Eye (tissue), 1 donor: ENCODE results near the gene FAM53B.

Experiments used
- DNase-seq: peaks from one replicate; pipeline ENCODE4 v3.0.0-alpha.2; 2015

Gene FAM53B

DNA sequence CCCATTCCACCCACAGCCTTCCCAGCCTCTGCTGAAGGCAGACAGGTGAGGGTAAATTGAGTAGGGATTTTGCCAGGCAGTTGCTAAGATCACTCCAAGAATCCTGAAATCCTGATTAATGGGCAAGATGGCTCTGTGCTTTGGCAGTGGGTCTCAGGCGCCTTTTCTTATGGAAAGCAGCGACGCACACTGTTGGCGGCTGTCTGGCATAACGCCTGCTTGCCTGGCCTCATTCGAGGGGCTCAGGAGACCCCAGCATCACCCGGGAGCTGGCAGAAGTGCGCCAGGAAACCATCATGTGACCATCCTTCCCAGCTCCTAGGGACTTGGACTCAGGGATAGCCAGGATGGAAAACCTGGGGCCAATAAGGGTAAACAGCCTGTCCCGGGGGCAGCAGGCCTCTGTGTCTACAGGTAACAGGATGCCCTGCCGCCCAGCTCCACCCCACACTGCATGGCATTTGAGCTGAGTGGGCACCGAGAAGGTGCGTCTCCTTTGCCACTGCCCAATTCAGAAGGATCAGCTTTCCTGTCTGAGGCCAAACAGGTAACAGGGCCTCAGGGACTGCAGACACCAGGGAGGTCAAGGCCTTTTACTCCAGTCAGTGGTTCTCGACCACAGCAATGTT lies 98.6 kb downstream of the FAM53B start:
- no peak for DNase-seq

DNA sequence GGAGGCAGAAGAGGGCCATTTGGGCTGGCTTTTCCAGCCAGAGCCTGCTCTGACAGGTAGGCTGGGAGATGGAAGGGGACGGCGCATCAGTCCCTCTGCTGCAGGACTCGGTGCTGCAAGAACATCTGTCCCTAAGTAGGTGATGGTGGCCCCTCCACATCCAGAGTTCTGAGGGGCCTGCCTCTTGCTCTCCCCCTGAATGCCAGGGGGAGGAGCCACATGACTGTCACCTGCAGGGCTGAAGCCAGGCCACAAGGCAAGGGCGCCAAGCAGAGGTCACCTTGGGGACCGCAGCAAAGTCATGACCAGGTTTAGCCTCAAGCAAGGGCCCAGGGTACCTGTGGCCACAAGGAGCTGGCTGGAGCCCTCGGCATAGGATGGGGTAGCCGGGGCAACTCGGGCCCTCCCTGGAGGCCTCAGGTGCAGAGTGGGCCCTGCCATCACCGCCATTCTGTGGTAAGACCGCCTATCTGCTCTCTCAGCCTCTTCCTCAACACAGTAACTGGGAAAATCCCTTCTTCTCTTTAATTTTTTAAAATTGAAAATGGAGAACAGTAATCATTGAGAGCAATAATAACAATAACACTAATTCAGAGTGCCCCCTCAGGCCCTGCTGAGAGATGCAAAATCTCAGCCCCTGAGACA lies 99.3 kb downstream of the FAM53B start:
- no peak for DNase-seq

DNA sequence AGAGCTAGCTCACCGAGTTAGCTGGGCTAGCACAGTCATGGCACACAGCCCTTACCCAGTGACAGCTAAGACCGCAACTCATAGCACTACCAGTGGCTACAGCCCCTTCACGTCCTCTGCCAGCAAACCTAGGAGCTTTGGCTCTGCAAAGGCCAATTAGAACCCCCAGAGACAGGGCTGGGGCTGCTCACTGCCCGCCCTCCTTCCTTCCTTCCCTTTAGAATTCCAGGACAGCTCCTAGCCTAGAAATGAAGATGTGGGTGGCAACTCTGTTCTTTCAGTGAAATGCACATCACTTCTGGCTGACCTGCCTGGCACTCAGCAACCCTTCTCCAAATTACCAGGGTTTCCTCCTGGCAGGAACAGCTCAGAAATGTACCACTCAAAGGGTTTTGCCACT lies 99.9 kb downstream of the FAM53B start:
- DNase-seq: no peak

DNA sequence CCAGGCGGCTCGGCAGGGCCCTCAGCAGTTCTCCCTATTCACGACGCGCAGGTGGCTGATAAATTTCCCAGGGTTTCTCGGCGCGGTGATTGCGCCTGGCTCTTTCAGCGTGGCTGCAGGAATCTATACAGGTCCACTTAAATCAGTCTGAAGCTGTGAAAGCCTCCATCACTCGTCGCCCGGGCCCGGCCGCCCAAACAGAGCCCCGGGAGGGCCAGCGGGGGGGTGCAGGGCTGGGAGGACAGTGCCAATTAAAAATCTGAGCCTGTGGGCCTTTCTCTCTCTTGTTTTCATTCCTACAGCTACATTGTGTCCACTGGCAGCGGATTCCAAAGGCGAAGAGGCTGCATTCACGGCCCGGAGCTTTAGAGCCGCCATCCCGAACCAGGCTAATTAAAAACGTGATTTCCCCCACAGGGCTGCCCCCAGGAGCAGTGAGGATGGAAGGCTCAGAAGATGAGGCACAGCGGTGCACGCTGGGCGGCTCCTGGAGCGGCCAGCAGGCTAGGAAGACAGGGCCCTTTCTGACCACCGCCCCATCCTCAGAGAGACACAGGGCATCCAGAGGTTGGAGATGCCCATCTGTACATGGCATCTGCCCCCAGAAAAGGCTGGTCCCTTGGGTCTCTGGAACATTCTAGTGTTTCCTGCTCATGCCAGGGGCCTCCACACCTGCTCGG lies 100.7 kb downstream of the FAM53B start:
- peak; percentile 77 for DNase-seq

DNA sequence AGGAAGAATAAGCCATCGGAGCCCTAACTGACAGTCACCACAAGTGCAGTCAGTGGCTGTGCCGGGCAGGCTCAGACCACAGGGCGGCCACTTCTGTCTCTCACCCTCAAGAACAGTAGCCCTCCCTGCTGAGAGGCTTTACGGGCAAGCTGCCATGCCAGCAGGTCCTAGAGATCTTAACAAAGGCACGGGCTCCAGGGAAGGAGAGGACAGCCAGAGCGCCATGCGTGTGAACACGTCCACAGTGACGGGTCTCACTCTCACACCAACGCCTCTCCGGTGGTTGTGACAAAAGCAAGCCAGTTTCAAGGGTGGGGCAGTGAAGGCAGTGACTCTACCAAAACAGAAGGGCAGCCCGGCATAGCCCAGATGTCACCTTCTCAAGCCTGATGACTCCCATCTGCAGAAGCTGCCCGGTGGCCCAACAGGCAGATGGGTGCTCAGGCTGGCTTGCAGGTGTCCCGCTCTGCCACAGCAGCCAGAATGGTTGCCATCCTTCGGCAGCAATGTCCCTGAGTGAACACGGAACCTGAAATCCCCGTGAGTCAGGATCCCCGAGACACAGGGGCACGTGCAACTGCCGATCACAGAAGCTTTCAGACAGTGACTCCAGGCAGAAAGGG lies 102.0 kb downstream of the FAM53B start:
- DNase-seq: no peak

DNA sequence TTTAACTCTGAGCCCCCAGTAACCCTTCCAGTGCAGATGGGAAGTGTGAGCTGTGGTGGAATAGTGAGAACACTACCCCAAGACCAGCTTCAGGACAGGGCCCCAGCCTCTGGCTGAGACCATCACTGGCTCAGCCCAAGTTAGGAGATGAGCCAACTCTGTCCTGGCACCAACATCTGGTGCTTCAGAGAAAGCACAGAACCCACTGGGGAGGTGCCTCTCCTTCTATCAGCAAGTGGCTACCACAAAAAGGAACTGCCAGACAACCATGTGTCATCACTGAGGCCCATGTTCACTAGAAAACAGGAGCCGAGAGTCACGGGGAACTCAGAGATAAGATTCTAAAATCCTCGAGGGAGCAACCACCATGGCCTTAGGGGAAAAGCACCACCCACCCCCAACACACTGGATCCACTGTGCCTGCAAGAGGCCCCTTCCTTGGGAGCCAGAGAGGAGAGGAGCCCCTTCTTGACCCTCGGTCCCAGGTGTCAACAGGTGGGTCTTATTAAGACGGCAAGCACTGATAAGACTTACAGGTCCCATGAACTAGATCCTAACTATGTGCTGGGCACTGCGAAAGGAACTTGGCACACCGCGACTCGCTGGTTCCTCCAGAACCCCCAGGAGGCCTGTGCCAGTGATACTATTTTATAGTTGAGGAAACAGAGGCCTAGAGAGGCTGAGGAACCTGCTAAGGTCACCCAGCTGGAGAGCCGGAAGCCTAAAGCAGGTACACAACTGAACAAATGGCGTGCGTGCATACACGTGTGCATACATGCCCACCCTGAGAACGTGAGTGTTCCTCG lies 102.7 kb downstream of the FAM53B start:
- no peak for DNase-seq

DNA sequence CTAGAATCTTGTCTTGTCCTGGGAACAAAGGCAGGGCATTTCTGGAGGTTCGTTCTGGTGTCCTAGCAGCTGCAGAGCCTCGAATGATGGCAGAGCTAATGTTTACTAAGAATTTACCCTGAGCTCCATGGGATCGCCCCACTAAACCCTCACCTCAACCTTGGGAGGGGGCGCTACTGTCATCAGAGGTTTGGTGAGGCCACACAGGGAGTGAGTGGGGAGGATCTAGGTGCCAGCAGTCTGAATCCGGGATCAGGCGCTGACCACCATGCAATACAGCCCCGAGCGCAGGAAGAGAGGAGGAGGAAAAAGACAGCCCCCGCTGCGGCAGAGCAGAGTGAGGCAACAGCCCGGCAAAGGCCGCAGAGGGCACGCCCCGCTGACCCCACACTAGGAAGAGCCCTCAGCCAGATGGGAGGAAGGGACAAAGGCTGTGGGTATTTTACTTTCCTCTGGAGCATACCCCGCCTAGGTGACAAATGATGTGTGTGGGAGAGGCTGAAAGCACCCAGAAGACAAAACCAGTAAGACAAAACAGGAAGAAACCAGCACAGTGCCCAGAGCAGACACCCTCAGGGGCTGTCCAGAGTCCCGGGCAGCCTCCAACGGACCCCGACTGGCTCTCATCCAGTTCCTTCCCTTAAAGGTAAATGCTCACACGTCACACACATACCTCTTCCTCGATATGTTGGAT lies 103.5 kb downstream of the FAM53B start:
- DNase-seq: no peak

DNA sequence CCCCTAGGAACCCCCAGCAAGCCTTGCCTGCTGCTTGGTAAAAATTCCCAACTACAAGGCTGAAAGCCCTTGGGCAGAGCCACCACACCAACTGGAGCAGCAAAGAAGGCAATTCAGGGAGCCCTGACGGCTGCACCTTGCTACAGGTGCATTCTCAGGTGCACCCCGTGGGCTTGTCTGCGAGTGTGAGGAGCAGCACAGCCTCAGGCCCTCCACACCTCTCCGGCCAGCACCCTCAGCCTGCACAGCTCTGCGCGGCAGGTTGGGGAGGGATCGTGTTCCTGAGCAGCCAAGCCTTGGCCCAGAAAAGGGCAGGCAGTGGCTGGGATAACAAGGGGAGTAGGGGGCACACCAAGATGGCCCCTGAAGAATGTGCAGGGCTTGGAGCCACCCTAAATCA lies 104.1 kb downstream of the FAM53B start:
- no peak for DNase-seq

DNA sequence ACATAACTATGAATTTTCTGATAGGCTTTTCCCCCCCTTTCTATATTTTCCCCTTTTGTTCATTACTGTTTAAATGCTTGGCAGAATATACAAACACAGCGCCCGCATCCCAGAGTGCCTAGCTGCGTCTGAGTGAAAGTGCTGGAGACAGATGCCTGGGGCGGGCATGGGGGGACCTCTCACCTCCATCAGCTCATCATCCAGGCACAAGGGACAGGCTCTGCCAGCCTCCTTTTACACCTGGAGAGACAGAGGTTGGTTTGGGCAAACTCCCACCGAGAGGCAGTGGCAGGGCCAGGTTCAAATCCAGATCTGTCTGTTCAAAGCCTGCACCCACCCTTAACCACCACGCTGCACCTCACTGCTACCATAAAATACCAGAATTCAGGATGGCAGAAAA lies 104.5 kb downstream of the FAM53B start:
- DNase-seq: no peak

DNA sequence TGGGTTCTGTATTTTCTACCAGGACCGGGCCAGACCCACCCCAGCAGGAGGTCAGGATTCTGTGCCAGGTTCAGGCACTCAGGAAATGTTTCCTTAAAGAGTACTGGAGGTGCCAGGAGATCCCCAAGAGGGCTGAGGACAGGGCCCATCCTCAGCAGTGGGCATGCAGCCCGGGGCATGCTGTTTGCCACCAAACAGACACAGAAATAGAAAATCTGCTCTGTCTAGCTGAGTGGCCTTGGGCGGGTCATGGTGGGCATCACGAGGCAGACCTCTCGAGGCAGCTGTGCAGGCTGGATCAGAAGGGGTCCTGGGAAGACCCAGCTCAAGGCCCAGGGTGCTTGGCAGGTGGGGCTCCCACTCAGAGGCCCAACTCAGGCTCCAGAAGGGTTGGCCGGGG lies 105.0 kb downstream of the FAM53B start:
- DNase-seq: no peak

DNA sequence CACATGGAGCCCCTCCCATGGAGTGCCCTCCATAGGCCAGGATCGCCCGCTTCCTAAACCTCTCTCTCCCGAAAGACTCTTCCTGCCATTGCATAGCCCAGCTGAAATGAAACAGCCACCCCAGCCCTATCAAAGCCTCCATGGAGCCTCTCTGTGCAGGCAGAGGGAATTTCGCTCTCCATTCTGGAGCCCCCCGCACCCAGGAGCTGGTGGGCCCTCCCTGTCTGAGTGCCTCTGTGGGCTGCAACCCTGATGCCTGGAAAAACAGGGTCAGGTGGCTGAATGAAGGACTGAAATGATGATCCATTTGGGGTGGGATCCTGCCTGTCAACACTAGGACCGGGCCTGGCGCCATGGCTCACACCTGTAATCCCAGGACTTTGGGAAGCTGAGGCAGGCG lies 106.4 kb downstream of the FAM53B start:
- DNase-seq: no peak

DNA sequence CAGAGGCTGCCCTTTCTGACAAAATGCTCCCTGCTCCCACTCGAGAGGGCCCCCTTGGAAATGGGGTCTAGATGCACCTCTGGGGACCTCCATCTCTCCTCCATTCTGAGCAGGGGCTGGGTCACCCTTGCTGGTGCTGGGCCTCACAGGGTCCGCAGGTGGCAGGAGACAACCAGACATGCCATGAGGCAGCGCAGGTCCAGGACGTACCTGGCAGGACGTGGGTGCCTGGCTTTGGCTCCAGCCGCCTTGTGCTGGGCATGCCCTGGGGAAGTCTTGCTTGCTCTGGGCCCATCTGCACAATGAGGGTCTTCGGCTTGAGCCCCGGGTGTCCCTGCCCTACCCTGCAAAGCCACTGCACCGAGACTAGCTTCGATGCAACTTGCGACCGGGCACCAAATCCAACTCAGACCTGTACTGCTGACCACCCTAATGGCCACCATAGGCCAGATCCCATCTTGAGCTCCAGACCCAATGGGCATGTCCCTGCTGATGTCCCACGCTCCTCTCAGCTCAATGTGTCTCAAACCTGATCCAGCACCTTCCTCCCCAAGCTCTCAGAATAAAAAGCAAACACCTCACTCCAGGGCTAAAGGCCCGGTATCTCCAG lies 107.0 kb downstream of the FAM53B start:
- no peak for DNase-seq

DNA sequence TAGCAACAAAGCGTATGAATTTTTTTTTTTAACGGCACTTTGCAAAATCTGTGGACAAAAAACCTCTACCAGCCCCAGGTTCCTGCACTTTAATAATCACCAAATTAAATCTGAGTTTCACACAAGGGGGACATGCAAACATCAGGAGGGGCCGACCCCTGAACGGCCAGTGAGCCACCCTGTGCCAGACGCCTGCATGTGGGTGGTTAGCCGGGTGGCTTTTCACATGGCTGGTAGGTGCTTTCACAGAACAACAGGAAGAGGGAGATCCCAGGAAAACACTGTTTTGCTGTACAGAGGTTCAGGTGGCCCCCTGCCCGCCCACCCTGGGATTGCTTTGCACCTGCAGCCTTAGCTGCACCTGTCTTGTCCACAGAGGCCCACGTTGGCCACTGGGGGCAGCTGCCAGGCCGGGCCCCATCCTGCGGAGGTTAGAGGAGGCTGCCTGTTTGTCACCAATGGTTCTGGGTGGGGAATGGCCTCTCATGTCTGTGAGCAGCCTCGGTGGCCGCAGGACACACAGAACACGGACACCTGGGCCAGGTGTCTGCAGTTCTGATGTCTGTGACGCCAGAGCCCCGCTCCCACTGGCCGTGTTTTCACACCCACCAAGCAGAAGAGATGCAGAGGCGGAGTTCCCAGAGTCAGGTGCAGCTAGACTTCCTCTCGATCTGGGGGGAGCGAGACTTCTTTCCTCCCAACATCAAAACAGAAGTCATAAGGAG lies 107.7 kb downstream of the FAM53B start:
- no peak for DNase-seq

DNA sequence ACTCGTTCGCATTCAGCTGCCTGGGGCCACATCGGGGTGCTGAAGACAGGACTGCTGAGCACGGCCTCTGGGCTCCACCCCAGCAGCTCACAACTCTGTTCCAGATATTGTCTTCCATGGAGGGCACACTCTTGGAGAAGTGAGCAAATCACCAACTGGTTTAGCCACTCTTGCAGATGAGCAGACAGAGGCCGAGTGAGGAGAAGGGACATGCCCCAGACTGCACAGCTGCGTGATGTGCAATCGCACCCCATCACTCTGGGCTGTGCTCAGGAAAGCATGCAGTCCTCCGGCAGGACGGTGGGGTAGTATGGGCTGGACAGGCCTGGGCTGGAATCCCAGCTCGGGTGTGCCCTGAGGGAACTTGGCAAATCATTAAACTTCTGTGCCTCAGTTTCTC lies 111.6 kb downstream of the FAM53B start:
- DNase-seq: no peak

DNA sequence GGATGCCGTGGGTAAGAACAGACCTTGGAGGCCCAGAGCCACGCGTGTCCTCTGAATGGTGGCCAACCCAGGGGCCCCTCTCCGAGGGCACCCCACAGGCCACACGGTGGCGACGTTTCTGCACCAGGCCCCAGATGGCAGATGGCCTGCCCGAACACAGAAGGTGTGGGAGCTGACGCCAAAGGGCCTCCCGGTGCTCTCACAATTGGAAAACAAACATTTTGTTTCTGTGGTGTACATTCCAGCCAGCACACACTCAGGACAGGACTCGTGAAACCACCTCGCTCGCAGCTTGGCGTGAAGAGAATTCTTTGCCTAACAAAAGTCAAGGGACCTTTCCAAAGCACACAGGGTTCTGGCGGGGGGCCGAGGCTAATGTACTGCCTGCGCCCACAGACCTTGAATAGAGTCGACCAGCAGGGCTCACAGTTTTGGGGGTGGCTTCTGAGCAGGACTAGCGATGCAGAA lies 112.1 kb downstream of the FAM53B start:
- no peak for DNase-seq

DNA sequence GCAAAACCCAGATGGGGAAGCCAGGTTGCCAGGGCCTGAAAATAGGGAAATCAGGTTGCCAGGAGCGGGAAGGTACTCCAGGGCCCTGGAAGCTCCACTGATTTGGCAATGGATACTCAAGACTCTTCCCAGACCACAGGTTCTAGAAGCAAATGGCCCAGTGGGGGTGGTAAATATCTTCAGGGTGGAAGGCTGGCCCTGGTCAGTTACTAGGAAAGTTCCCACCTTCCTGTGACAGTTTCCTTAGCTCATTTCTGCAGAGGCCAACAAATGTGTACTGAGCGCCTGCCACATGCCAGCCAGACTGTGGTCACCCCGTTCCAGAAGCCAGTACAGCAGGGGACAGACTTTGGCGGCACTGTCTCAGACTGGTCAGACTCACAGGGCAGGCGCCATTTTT lies 113.6 kb downstream of the FAM53B start:
- no peak for DNase-seq

DNA sequence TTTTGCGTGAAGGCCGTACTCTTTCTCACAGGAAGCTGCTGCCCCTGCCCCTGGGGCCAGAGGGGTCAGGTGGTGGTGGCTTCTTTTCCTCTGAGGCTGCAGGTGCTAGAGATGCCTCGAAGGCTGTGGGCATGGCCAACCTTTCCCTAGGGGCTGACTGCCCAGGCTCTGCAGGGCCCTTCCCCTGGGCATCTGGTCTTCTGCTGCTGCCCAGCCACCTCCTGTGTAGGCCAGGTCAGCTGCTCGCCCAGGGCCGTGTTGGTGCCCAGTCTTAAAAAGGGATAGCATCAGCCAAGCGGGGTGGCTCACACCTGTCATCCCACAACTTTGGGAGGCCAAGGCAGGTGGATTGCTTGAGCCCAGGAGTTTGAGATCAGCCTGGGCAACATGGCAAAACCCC lies 114.3 kb downstream of the FAM53B start:
- DNase-seq: no peak

DNA sequence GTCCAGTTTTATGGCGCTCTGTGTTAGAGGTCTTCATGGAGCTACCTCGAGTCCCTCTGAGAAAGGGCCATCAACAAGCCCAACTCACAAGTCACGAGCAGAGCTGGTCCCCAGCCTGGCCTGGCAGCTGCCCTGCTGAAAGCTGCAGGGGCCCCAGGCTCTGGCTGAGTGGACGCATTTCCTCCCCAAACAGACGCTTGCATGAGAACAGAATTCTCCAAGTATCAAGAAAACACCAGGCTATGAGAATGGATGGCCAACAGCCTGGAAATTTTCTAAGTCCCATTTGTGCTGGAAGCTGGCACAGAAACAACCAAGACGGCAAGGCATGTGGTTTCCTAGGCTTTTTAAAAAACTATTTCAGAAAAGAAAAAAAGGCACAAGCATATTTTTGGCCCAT lies 114.8 kb downstream of the FAM53B start:
- DNase-seq: no peak

DNA sequence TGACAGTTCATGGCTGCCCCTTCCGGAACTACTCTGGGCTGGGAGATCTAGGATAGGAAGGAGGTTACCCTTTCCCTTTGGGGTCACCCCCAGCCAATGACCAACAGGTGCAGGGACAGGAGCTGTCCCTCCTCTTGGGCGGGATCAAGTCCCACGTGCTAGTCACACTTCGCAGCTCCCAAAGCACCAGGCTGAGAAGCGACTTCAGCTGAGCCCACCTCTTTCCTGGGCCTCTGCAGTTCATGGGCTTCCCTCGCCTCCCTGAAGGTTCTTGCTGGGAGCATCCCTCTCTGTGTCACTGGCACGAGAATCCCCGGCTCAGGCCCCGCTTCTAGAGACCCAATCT lies 115.5 kb downstream of the FAM53B start:
- DNase-seq: no peak

DNA sequence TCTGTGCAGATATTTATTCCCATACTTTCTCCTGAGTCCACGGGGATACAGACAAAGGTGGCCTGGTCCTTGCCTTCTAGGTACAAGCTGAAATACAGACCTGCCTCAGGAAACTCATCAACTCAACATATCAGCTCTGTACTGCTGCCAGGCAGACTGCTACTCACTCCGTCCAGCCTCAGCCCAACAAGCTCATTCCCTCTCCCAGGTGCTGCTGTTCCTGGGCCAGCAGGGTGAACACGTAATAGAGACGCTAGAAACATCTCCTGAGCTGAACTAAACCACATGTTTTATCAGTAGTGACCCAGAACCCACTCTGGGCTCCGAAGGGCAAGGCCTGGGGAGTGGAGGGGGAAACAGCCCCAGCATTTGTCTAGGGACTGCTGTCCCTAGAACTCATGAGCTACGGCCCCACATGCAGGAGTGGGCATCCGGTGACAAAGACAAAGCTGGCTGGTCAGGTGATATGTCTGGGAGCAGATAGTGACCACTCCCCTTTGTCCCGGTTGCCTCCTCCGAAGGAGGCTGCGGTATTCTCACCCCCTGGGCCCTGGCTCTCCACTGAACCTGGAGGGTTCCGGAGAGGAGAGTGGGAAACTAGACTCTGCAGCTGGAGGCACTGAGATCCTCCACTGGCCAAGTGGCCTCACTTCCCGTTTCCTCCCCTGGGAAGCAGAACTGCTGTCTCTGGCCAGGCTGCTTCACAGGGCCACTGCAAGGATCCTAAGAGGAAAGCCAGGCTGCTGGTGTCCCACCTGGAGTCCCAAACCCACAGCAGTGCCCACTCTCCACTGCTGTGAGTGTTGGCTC lies 116.1 kb downstream of the FAM53B start:
- DNase-seq: no peak
